Measurements from ENCODE around the gene UQCC5. TPM values are rescaled to one million over a fixed set of nuclear protein-coding genes. Genes with fewer than 3 reads are reported as not detected.

The UQCC5 gene
- total RNA-seq, 1 experiment from 2014 or later, result 38.6 TPM

DNA sequence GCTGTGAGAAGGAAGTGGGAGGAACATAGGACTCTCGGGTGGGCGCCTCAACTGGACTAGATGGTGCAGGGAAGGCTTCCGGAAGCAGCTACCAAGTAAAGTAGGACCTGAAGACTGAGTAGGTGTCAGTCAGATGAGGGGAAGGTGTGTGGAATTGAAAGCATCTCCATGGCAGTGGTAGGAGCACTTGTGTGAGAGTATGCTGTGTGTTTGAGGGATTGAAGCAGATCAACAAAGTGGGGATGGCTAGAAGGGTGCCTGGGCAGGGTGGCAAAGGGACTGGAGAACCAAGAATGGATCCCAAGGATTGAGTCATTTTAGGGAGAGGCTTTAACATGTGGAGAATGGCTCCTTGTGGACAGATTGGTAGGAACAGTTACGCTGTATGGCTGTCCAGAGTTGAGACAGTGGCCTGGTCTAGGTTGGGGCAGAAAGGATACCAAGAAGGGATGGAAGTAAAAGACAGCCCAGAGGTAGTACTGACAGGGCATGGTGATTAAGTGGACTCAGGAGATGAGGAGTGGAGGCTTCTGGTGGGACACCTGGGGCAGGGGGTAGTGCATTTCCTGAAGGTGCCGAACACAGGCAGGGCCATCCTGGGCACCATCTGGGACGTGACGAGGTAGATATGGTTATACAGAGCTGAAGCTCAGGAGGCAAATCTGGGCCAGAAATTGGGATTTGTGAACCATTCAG lies 1.5 kb downstream of the UQCC5 start:
- Mint-ChIP-seq H3K4me3 (ENCODE audit: unreplicated experiment) (peak overlapping the region; percentile 98), H3K4me1 (ENCODE audit: low read depth, unreplicated experiment) (peaks cover 32% of the 10 kb centered on the region), H3K27me3 (ENCODE audit: insufficient read depth, unreplicated experiment) (no peaks in the 10 kb centered on the region), H3K36me3 (ENCODE audit: insufficient read depth, unreplicated experiment) (peaks cover 72% of the 10 kb centered on the region), H3K9me3 (ENCODE audit: unreplicated experiment) (no peaks in the 10 kb centered on the region), H3K27ac (ENCODE audit: unreplicated experiment) (peak overlapping the region; percentile 97)
- POLR2A ChIA-PET, result no interaction called here
- H3K36me3 ChIP-seq (ENCODE audit: control insufficient read depth, insufficient read depth, low read length), result no peaks in the 10 kb centered on the region
- peaks cover 17% of the 10 kb centered on the region; the same call in 1 of the 2 replicates for H3K4me1 ChIP-seq
- H3K9me3 ChIP-seq, result no peaks in the 10 kb centered on the region
- BruUV-seq (replicated peaks), result no TSS peak
- DNase-seq, result no peak
- no peaks in the 10 kb centered on the region for H3K27me3 ChIP-seq (replicated peaks; ENCODE audit: control insufficient read depth, insufficient read depth, low read length)
- TF ChIP-seq, protein P1, sequence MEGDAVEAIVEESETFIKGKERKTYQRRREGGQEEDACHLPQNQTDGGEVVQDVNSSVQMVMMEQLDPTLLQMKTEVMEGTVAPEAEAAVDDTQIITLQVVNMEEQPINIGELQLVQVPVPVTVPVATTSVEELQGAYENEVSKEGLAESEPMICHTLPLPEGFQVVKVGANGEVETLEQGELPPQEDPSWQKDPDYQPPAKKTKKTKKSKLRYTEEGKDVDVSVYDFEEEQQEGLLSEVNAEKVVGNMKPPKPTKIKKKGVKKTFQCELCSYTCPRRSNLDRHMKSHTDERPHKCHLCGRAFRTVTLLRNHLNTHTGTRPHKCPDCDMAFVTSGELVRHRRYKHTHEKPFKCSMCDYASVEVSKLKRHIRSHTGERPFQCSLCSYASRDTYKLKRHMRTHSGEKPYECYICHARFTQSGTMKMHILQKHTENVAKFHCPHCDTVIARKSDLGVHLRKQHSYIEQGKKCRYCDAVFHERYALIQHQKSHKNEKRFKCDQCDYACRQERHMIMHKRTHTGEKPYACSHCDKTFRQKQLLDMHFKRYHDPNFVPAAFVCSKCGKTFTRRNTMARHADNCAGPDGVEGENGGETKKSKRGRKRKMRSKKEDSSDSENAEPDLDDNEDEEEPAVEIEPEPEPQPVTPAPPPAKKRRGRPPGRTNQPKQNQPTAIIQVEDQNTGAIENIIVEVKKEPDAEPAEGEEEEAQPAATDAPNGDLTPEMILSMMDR (IDR thresholded peaks at IDR 0.05; ENCODE audit: insufficient read depth in 1 of 2, low read depth in 1 of 2, low read length in 1 of 2, severe bottlenecking in 1 of 2, unreplicated experiment in 1 of 2), result no peak
- CTCF ChIA-PET, result no interaction called here
- intact Hi-C loops (cut with micrococcal nuclease; ENCODE audit: unreplicated experiment), result loop anchor here (10.0 kb wide), 3 partner anchors 83 to 507 kb away; partner anchors contain the start of genes GNL3, NISCH, PBRM1 and SFMBT1
- peak overlapping the region; percentile 82 for H3K4me3 ChIP-seq (ENCODE audit: low read depth, low read length)

GRCh38 chr3:52539010-52539653 lies 2.7 kb downstream of the UQCC5 start:
- Histone ChIP-seq H3K36me3 (ENCODE audit: control insufficient read depth, insufficient read depth, low read length) (no peaks in the 10 kb centered on the region), H3K4me3 (ENCODE audit: low read depth, low read length) (no peak overlapping the region), H3K4me1 (peaks cover 17% of the 10 kb centered on the region; the same call in 1 of the 2 replicates), H3K9me3 (no peaks in the 10 kb centered on the region), H3K27me3 (replicated peaks; ENCODE audit: control insufficient read depth, insufficient read depth, low read length) (no peaks in the 10 kb centered on the region)
- intact Hi-C loops (cut with micrococcal nuclease; ENCODE audit: unreplicated experiment), result loop anchor here (10.0 kb wide), 3 partner anchors 84 to 506 kb away; partner anchors contain the start of genes GNL3, NISCH, PBRM1 and SFMBT1
- no TSS peak for BruUV-seq (replicated peaks)
- Mint-ChIP-seq H3K27ac (ENCODE audit: unreplicated experiment) (peak overlapping the region; percentile 18), H3K27me3 (ENCODE audit: insufficient read depth, unreplicated experiment) (no peaks in the 10 kb centered on the region), H3K36me3 (ENCODE audit: insufficient read depth, unreplicated experiment) (peaks cover 68% of the 10 kb centered on the region), H3K9me3 (ENCODE audit: unreplicated experiment) (no peaks in the 10 kb centered on the region), H3K4me1 (ENCODE audit: low read depth, unreplicated experiment) (peaks cover 32% of the 10 kb centered on the region), H3K4me3 (ENCODE audit: unreplicated experiment) (peak overlapping the region; percentile 33)
- CTCF ChIA-PET, result no interaction called here
- POLR2A ChIA-PET, result interaction anchor here (0.7 kb wide), 1 partner anchor 10 kb away, joined by 3 read pairs; no protein-coding TSS in a partner anchor
- DNase-seq, result no peak
- TF ChIP-seq, protein P1 (IDR thresholded peaks at IDR 0.05; ENCODE audit: insufficient read depth in 1 of 2, low read depth in 1 of 2, low read length in 1 of 2, severe bottlenecking in 1 of 2, unreplicated experiment in 1 of 2), result no peak

DNA sequence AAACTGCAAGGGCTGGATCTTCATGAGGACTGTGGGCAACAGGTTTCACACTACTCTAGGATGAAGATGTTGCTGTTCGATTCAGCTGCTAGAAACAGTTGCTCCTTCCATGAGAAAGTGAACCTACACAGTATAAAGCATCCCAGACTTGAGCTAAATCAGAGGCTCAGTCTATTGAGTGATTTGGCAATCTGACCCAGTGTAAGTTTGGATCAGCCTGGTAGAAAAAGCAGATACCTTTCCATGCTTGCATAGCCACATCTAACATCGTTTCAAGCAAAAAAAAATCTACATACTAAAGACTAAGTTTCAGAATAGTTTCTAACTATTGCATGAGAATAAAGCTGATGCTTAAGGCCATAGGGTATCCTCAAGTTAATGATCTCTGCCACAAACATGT lies 4.6 kb downstream of the UQCC5 start:
- Mint-ChIP-seq H3K27me3 (ENCODE audit: insufficient read depth, unreplicated experiment) (no peaks in the 10 kb centered on the region), H3K4me1 (ENCODE audit: low read depth, unreplicated experiment) (peaks cover 20% of the 10 kb centered on the region), H3K27ac (ENCODE audit: unreplicated experiment) (no peak overlapping the region), H3K4me3 (ENCODE audit: unreplicated experiment) (no peak overlapping the region), H3K9me3 (ENCODE audit: unreplicated experiment) (no peaks in the 10 kb centered on the region), H3K36me3 (ENCODE audit: insufficient read depth, unreplicated experiment) (peaks cover 67% of the 10 kb centered on the region)
- H3K9me3 ChIP-seq, result no peaks in the 10 kb centered on the region
- BruUV-seq (replicated peaks), result no TSS peak
- no peaks in the 10 kb centered on the region for H3K27me3 ChIP-seq (replicated peaks; ENCODE audit: control insufficient read depth, insufficient read depth, low read length)
- TF ChIP-seq, protein P1 (IDR thresholded peaks at IDR 0.05; ENCODE audit: insufficient read depth in 1 of 2, low read depth in 1 of 2, low read length in 1 of 2, severe bottlenecking in 1 of 2, unreplicated experiment in 1 of 2), result no peak
- POLR2A ChIA-PET, result interaction anchor here (0.7 kb wide), 1 partner anchor 262 kb away, joined by 4 read pairs; the partner anchor contains the start of gene WDR82
- no peak overlapping the region for H3K4me3 ChIP-seq (ENCODE audit: low read depth, low read length)
- intact Hi-C loops (cut with micrococcal nuclease; ENCODE audit: unreplicated experiment), result no loop called here
- H3K4me1 ChIP-seq, result peaks cover 6% of the 10 kb centered on the region; the same call in 1 of the 2 replicates
- no peak for DNase-seq
- H3K36me3 ChIP-seq (ENCODE audit: control insufficient read depth, insufficient read depth, low read length), result no peaks in the 10 kb centered on the region
- CTCF ChIA-PET, result no interaction called here
